ENCODE data around the gene IPO4.

- no peak for TF ChIP-seq CTCF (IDR thresholded peaks at IDR 0.05 in 4 of 5, conservative IDR thresholded peaks at IDR 0.05 in 1 of 5)
- TF ChIP-seq POLR2A (IDR thresholded peaks at IDR 0.05) = no peak
Measured at GRCh38 chr14:24204163-24205146, 15.8 kb upstream of the IPO4 start.
